Prostate gland (tissue), 2 donors: Measurements from ENCODE around the gene LRRC57.

Experiments used
- POLR2A ChIP-seq: fragments of 450-650 bp; IDR thresholded peaks from one replicate; pipeline ENCODE4 v1.6.1; 2016; ENCODE audit warnings: antibody characterized with exemption, mild to moderate bottlenecking
- TF ChIP-seq, protein P1 (sequence below), 4 experiments: fragments of 200-600 bp in 2 of 4; fragments of 450-650 bp in 2 of 4; sonication (generic) in 2 of 4; IDR thresholded peaks; 1 replicate in 3 of 4; 2 replicates in 1 of 4; pipeline ENCODE4 v1.5.1; 2016 to 2019; ENCODE audit warnings: antibody characterized with exemption in 4 of 4, mild to moderate bottlenecking in 2 of 4, moderate library complexity in 2 of 4

DNA sequence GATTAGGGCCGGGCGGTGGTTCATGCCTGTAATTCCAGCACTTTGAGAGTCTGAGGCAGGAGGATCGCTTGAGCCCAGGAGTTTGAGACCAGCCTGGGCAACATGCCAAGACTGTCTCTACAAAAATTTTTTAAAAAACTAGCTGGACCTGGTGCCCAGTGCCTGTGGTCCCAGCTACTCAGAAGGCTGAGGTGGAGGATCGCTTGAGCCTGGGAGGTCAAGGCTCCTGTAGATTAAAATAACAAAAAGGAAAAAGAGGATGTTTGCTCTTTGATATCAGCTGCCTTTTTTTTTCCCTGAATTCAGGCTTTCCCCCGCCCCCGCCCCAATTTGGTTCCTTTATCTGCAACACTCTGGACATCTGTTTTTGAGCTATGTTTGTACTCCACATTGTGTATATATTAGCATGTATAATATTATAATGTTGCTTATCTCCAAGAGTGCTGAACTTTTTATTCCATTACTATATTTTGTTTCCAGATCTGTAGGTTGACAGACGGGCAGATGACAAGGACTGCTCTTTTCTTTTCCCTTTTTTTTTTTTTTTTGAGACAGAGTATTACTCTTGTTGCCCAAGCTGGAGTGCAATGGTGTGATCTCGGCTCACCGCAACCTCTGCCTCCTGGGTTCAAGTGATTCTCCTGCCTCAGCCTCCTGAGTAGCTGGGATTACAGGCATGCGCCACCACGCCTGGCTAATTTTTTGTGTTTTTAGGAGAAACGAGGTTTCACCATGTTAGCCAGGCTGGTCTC, 48.6 kb downstream of the LRRC57 start:
- TF ChIP-seq, protein P1, sequence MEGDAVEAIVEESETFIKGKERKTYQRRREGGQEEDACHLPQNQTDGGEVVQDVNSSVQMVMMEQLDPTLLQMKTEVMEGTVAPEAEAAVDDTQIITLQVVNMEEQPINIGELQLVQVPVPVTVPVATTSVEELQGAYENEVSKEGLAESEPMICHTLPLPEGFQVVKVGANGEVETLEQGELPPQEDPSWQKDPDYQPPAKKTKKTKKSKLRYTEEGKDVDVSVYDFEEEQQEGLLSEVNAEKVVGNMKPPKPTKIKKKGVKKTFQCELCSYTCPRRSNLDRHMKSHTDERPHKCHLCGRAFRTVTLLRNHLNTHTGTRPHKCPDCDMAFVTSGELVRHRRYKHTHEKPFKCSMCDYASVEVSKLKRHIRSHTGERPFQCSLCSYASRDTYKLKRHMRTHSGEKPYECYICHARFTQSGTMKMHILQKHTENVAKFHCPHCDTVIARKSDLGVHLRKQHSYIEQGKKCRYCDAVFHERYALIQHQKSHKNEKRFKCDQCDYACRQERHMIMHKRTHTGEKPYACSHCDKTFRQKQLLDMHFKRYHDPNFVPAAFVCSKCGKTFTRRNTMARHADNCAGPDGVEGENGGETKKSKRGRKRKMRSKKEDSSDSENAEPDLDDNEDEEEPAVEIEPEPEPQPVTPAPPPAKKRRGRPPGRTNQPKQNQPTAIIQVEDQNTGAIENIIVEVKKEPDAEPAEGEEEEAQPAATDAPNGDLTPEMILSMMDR (IDR thresholded peaks at IDR 0.05), result no peak
- TF ChIP-seq POLR2A, result no peak
